Upper lobe of left lung (tissue), 6 donors: ENCODE data around the gene ZNF219. TPM values are rescaled to one million over a fixed set of nuclear protein-coding genes. Genes with fewer than 3 reads are reported as not detected.

ENCODE experiments used
- ATAC-seq, 2 donors: fragments of 200-7000 bp; cut with Tn5 transposase; one replicate each; pipeline ENCODE4 v1.9.1; 2022; ENCODE audit warnings: mild to moderate bottlenecking in 2 of 2, moderate library complexity in 2 of 2; ENCODE audit not compliant: low FRiP score in 2 of 2
- DNase-seq, 2 donors: peaks; one replicate each; pipeline ENCODE4 v3.0.0-alpha.2; 2019 to 2020
- H3K27ac ChIP-seq, 4 donors: fragments of 200-600 bp; sonication (generic); one replicate each; pipeline ENCODE4 v1.5.1; 2016 to 2019
- H3K27me3 ChIP-seq, 4 donors: fragments of 200-600 bp; sonication (generic); one replicate each; pipeline ENCODE4 v1.5.1; 2017 to 2019
- H3K36me3 ChIP-seq, 4 donors: fragments of 200-600 bp; sonication (generic); one replicate each; pipeline ENCODE4 v1.5.1; 2016 to 2019
- H3K4me1 ChIP-seq, 4 donors: fragments of 200-600 bp; sonication (generic); one replicate each; pipeline ENCODE4 v1.5.1; 2018 to 2019
- H3K4me3 ChIP-seq, 4 donors: fragments of 200-600 bp; sonication (generic); one replicate each; pipeline ENCODE4 v1.5.1; 2017 to 2019; ENCODE audit warnings: mild to moderate bottlenecking in 2 of 4, moderate library complexity in 1 of 4
- H3K9me3 ChIP-seq, 4 donors: fragments of 200-600 bp; sonication (generic); one replicate each; pipeline ENCODE4 v1.5.1; 2018 to 2019
- EP300 ChIP-seq, 4 donors: sonication (generic); formaldehyde crosslinking; IDR thresholded peaks; one replicate each; pipeline ENCODE4 v1.5.1; 2017; ENCODE audit warnings: antibody characterized with exemption in 4 of 4, control low read depth in 2 of 4
- POLR2A ChIP-seq, 4 donors: fragments of 450-650 bp; IDR thresholded peaks; one replicate each; pipeline ENCODE4 v1.5.1; 2016 to 2017; ENCODE audit warnings: antibody characterized with exemption in 4 of 4, mild to moderate bottlenecking in 2 of 4
- POLR2AphosphoS5 ChIP-seq, 2 donors: sonication (generic); formaldehyde crosslinking; IDR thresholded peaks; one replicate each; pipeline ENCODE4 v1.5.1; 2017; ENCODE audit warnings: antibody characterized with exemption in 2 of 2
- WGBS, 2 donors: methylation state at CpG; one replicate each; pipeline ENCODE4 v1.1.5; 2017 to 2018; 5-methylcytosine and 5-hydroxymethylcytosine counted together
- total RNA-seq, 6 donors: library from RNA; depleted of rRNA in 4 of 6; stranded (reverse); fragments of >200 nt in 4 of 6; gene quantifications; one replicate each; pipeline versions ENCODE4 v1.1.0 to v1.2.1, GENCODE V29; 2016 to 2021
- TF ChIP-seq, protein P1 (sequence below), 6 experiments: fragments of 450-650 bp in 4 of 6; fragments of 200-600 bp in 2 of 6; sonication (generic) in 2 of 6; IDR thresholded peaks; one replicate each; pipeline ENCODE4 v1.5.1; 2016 to 2019; ENCODE audit warnings: antibody characterized with exemption in 6 of 6
- donor health status: DM: no; HTN: no; CAD: no; lungs with moderate emphysema.
- donor health status: DM: no; HTN: yes; CAD: no; lungs with severe emphysema.

ZNF219 gene
- total RNA-seq, 6 donors from 2014 or later, result 46.1 to 97.5 (median 56.3) TPM

DNA sequence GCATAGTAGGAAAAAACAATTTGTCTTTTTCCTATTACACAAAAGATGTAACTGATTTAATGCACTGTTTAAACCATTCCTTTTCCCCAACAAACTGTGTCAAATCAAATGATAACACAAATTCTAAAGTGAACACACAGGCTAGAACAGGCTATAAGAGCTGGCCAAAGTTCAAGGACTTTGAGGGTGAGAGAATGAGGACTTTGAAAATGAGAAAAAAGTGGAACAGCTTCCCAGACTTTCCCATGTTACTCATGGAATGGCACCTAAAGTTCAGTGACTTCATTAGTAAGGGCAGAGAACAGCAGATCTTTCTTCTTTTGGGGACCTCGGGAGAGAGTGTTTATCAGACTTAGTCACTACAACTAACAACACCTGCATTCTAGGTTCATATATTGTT, 25.0 kb upstream of the ZNF219 start:
- H3K27me3 ChIP-seq, result no peaks in the 10 kb centered on the region
- no peaks in the 10 kb centered on the region for H3K36me3 ChIP-seq
- no peak overlapping the region for H3K27ac ChIP-seq
- no peaks in the 10 kb centered on the region for H3K9me3 ChIP-seq
- no peaks in the 10 kb centered on the region for H3K4me1 ChIP-seq
- ATAC-seq, result no peak
- TF ChIP-seq EP300 (IDR thresholded peaks at IDR 0.05) (no peak), POLR2A (IDR thresholded peaks at IDR 0.05) (no peak), POLR2AphosphoS5 (IDR thresholded peaks at IDR 0.05) (no peak)
- TF ChIP-seq, protein P1, sequence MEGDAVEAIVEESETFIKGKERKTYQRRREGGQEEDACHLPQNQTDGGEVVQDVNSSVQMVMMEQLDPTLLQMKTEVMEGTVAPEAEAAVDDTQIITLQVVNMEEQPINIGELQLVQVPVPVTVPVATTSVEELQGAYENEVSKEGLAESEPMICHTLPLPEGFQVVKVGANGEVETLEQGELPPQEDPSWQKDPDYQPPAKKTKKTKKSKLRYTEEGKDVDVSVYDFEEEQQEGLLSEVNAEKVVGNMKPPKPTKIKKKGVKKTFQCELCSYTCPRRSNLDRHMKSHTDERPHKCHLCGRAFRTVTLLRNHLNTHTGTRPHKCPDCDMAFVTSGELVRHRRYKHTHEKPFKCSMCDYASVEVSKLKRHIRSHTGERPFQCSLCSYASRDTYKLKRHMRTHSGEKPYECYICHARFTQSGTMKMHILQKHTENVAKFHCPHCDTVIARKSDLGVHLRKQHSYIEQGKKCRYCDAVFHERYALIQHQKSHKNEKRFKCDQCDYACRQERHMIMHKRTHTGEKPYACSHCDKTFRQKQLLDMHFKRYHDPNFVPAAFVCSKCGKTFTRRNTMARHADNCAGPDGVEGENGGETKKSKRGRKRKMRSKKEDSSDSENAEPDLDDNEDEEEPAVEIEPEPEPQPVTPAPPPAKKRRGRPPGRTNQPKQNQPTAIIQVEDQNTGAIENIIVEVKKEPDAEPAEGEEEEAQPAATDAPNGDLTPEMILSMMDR (IDR thresholded peaks at IDR 0.05), result no peak
- no peak for DNase-seq
- no peak overlapping the region for H3K4me3 ChIP-seq
- 57 to 73% methylated on average over 1 of the region's 1 CpG for whole genome bisulfite sequencing, 2 donors

DNA sequence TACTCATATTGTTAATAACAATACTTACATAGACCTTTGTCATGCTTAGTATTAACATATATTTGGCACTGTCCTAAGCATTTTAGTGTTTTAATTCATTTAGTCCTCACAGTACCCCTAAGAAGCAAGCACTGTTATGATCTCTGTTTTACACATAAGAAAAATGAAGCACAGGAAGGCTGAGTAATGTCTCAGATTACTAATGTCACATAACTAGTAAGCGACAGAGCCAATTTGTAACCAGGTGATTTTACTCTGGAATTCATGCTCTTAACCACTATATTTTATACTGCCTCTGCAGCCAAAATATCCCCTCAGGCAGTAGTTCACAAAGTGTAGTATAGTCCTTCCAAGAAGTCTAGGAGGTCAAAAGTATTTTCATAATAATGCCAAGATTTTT, 22.7 kb upstream of the ZNF219 start:
- Histone ChIP-seq H3K27ac (no peak overlapping the region), H3K4me3 (no peak overlapping the region), H3K36me3 (no peaks in the 10 kb centered on the region), H3K9me3 (no peaks in the 10 kb centered on the region), H3K27me3 (no peaks in the 10 kb centered on the region), H3K4me1 (no peaks in the 10 kb centered on the region)
- 71 to 76% methylated on average over 1 of the region's 1 CpG for WGBS, 2 donors
- ATAC-seq (no peak), DNase-seq (no peak)
- TF ChIP-seq POLR2A (IDR thresholded peaks at IDR 0.05) (no peak), POLR2AphosphoS5 (IDR thresholded peaks at IDR 0.05) (no peak), EP300 (IDR thresholded peaks at IDR 0.05) (no peak)
- TF ChIP-seq, protein P1 (IDR thresholded peaks at IDR 0.05), result no peak

DNA sequence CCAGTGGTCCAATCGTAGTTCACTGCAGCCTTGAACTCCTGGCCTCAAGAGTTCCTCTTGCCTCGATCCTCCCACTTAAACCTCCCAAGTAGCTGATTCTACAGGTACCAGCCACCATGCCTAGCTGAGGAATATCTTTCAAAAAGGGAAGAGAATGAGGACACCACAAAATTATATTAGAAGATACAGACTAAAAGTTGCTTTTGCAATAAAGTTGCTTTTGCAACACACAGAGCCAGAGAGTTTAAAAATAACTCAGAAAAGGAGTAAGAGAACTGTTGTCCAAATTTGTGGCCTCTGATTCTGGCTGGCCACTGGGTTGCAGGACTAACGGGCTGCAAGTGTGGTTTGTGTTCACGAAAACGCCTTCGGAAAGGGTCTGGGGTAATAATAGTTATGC, 22.2 kb upstream of the ZNF219 start:
- no peak overlapping the region for H3K4me3 ChIP-seq
- no peak overlapping the region for H3K27ac ChIP-seq
- no peaks in the 10 kb centered on the region for H3K36me3 ChIP-seq
- 66 to 67% methylated on average over 6 of the region's 6 CpGs for WGBS, 2 donors
- DNase-seq (no peak), ATAC-seq (no peak)
- no peaks in the 10 kb centered on the region for H3K4me1 ChIP-seq
- no peaks in the 10 kb centered on the region for H3K27me3 ChIP-seq
- H3K9me3 ChIP-seq, result no peaks in the 10 kb centered on the region
- TF ChIP-seq POLR2A (IDR thresholded peaks at IDR 0.05) (no peak), POLR2AphosphoS5 (IDR thresholded peaks at IDR 0.05) (no peak), EP300 (IDR thresholded peaks at IDR 0.05) (no peak)
- TF ChIP-seq, protein P1 (IDR thresholded peaks at IDR 0.05), result no peak

DNA sequence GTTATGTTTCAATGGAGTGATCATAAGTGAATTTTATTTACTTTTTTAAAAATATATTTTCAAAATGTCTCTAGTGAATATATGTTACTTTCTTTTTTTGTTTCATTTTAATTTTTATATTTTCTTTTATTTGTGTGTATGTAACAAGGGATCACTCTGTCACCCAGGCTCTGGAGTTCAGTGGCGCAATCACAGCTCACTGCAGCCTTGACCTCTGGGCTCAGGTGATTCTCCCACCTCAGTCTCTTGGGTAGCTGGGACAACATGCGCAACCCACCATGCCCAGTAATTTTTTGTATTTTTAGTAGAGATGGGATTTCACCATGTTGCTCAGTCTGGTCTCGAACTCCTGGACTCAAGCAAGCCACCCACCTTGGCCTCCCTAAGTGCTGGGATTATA, 20.5 kb upstream of the ZNF219 start:
- no peaks in the 10 kb centered on the region for H3K36me3 ChIP-seq
- WGBS, 2 donors, result 93 to 98% methylated on average over 3 of the region's 3 CpGs
- TF ChIP-seq POLR2AphosphoS5 (IDR thresholded peaks at IDR 0.05), result no peak
- TF ChIP-seq POLR2A (IDR thresholded peaks at IDR 0.05), result no peak
- no peak for TF ChIP-seq EP300 (IDR thresholded peaks at IDR 0.05)
- TF ChIP-seq, protein P1 (IDR thresholded peaks at IDR 0.05), result no peak
- H3K4me3 ChIP-seq, result no peak overlapping the region
- no peak for ATAC-seq
- DNase-seq, result no peak
- H3K27me3 ChIP-seq, result no peaks in the 10 kb centered on the region
- H3K9me3 ChIP-seq, result no peaks in the 10 kb centered on the region
- no peaks in the 10 kb centered on the region for H3K4me1 ChIP-seq
- no peak overlapping the region for H3K27ac ChIP-seq

DNA sequence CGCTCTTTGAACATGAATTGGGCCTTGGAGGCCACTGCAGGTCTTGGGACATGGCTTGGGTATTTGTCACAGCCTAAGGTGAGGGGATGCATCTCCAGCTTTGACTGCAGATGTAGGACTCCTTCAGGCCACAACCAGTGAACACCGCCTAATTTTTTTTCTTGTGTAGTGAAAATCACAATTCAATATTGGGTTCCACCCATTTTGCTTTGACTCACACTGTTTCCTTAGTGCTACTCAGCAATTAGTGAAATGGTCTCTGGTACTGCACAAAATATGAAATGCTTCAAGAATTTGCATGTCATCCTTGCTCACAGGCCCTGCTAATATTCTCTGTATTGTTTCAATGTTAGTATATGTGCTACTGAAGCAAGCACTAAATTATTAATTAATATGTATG, 14.9 kb upstream of the ZNF219 start:
- TF ChIP-seq, protein P1 (IDR thresholded peaks at IDR 0.05), result no peak
- TF ChIP-seq POLR2AphosphoS5 (IDR thresholded peaks at IDR 0.05) (no peak), POLR2A (IDR thresholded peaks at IDR 0.05) (no peak), EP300 (IDR thresholded peaks at IDR 0.05) (no peak)
- ATAC-seq, result no peak
- Histone ChIP-seq H3K4me3 (no peak overlapping the region), H3K27ac (no peak overlapping the region), H3K27me3 (no peaks in the 10 kb centered on the region), H3K9me3 (no peaks in the 10 kb centered on the region), H3K36me3 (no peaks in the 10 kb centered on the region), H3K4me1 (no peaks in the 10 kb centered on the region)
- DNase-seq, result no peak
- 94 to 100% methylated on average over 2 of the region's 2 CpGs for WGBS, 2 donors
